ENCODE data around the gene ATP6V1F.

DNA sequence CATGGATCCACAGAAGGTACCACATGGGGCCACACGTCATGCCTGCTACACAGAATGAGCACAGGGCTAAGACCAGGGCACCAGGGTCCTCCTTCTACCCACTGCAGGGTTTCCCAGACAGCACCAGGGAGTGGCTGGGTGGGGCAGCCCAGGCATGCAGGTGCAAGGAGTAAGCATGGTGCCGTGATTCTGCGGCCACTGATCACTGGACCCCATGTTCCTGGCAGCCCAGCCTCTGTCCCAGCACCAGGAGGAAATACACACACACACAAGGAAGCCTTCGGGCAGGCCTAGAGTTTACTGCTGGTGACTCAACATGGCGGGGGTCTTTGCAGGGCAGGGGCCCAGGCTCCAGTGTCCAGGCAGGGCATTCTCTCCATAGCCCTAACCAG is 13.9 kb downstream of the ATP6V1F start:
- TF ChIP-seq, protein P1, sequence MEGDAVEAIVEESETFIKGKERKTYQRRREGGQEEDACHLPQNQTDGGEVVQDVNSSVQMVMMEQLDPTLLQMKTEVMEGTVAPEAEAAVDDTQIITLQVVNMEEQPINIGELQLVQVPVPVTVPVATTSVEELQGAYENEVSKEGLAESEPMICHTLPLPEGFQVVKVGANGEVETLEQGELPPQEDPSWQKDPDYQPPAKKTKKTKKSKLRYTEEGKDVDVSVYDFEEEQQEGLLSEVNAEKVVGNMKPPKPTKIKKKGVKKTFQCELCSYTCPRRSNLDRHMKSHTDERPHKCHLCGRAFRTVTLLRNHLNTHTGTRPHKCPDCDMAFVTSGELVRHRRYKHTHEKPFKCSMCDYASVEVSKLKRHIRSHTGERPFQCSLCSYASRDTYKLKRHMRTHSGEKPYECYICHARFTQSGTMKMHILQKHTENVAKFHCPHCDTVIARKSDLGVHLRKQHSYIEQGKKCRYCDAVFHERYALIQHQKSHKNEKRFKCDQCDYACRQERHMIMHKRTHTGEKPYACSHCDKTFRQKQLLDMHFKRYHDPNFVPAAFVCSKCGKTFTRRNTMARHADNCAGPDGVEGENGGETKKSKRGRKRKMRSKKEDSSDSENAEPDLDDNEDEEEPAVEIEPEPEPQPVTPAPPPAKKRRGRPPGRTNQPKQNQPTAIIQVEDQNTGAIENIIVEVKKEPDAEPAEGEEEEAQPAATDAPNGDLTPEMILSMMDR (IDR thresholded peaks at IDR 0.05): no peak
- TF ChIP-seq ZFX (IDR thresholded peaks at IDR 0.05; ENCODE audit: borderline replicate concordance): no peak

Measured in 22Rv1 (cell line).